Transverse colon (tissue), 4 donors: ENCODE data around the gene EYS. TPM values are rescaled to one million over a fixed set of nuclear protein-coding genes. Genes with fewer than 3 reads are reported as not detected.

Experiments
- DNase-seq: peaks from one replicate; pipeline ENCODE4 v3.0.0-alpha.2; 2019
- H3K27ac ChIP-seq, 4 donors: fragments of 200-600 bp; sonication (generic); 2 replicates each; pipeline ENCODE4 v1.5.1; 2016 to 2018; ENCODE audit warnings: inconsistent platforms in 4 of 4
- H3K27me3 ChIP-seq: fragments of 200-600 bp; sonication (generic); 2 replicates; pipeline ENCODE4 v1.5.1; 2017; ENCODE audit warnings: inconsistent platforms
- H3K36me3 ChIP-seq, 4 donors: fragments of 200-600 bp; sonication (generic); 2 replicates each; pipeline ENCODE4 v1.5.1; 2017 to 2019; ENCODE audit warnings: inconsistent platforms in 4 of 4
- H3K4me1 ChIP-seq, 4 donors: fragments of 200-600 bp; sonication (generic); 2 replicates each; pipeline ENCODE4 v1.5.1; 2017 to 2020; ENCODE audit warnings: inconsistent platforms in 4 of 4
- H3K4me3 ChIP-seq, 4 donors: fragments of 200-600 bp; sonication (generic); 1 replicate in 1 of 4; 2 replicates in 3 of 4; pipeline versions ENCODE4 v1.5.1 to v1.6.1; 2017 to 2019; ENCODE audit warnings: inconsistent platforms in 4 of 4
- H3K9me3 ChIP-seq, 2 donors: fragments of 200-600 bp; sonication (generic); 2 replicates each; pipeline ENCODE4 v1.5.1; 2017 to 2019; ENCODE audit warnings: inconsistent platforms in 2 of 2
- EP300 ChIP-seq: sonication (generic); formaldehyde crosslinking; IDR thresholded peaks from one replicate; pipeline ENCODE4 v1.6.1; 2017; ENCODE audit warnings: antibody characterized with exemption, low read depth
- POLR2A ChIP-seq: fragments of 450-650 bp; IDR thresholded peaks from one replicate; pipeline ENCODE4 v1.6.1; 2016; ENCODE audit warnings: antibody characterized with exemption, mild to moderate bottlenecking, moderate library complexity
- POLR2AphosphoS5 ChIP-seq, 3 donors: sonication (generic); formaldehyde crosslinking; IDR thresholded peaks; one replicate each; pipeline ENCODE4 v1.6.1; 2016; ENCODE audit warnings: antibody characterized with exemption in 3 of 3
- WGBS, 2 donors: methylation state at CpG; one replicate each; pipeline ENCODE4 v1.1.5; 2018; ENCODE audit warnings: low coverage in 1 of 2; 5-methylcytosine and 5-hydroxymethylcytosine counted together
- in situ Hi-C, 4 donors: fragments of 200-750 bp; cut with MboI; loops; one replicate each; pipeline versions ENCODE4 v1.15.0 to v1.15.1; 2017; ENCODE audit warnings: low sequenced_read_pairs in 3 of 4, low pct_ligation_motif_present in 1 of 4, low pct_unique_long_range_greater_than_20kb in 1 of 4
- intact Hi-C: fragments of 100-400 bp; cut with DNase I; formaldehyde crosslinking; loops from one replicate; pipeline ENCODE4 v1.15.1; 2023; ENCODE audit warnings: low total_unique reads
- total RNA-seq, 4 donors: library from RNA; depleted of rRNA; stranded (reverse); fragments of >200 nt; gene quantifications; one replicate each; pipeline ENCODE4 v1.1.0, GENCODE V29; 2016
- TF ChIP-seq, protein P1 (sequence below), 5 experiments: fragments of 200-600 bp in 3 of 5; fragments of 450-650 bp in 2 of 5; sonication (generic) in 3 of 5; IDR thresholded peaks; 1 replicate in 2 of 5; 2 replicates in 3 of 5; pipeline ENCODE4 v1.5.1; 2016 to 2017; ENCODE audit warnings: antibody characterized with exemption in 5 of 5, inconsistent platforms in 3 of 5, mild to moderate bottlenecking in 2 of 5, moderate library complexity in 1 of 5

EYS gene
- total RNA-seq, 4 donors from 2014 or later = 0.41 TPM; not detected in 3

DNA sequence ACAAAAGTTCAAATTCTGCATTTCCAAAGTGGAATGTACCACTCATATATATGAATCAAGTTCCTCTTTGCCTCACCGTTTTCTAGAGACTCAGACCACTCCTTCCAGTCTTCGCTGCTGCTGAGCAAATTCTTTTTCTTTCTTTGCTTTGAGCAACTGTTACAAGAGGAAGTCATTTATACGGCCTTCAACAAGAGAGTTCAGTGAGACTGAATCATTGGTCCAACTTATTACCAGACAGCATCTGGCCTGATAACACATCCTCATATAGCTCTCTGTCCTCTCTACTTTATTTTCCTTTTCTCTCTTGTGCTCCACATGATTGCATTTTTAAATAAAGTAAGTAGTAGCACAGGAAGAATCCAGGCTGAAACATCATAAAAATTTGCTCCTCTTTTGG is 1418.7 kb downstream of the EYS start:
- Histone ChIP-seq H3K27ac (no peak overlapping the region), H3K4me3 (no peak overlapping the region), H3K9me3 (no peaks in the 10 kb centered on the region), H3K36me3 (no peaks in the 10 kb centered on the region), H3K27me3 (no peaks in the 10 kb centered on the region), H3K4me1 (no peaks in the 10 kb centered on the region)
- TF ChIP-seq POLR2AphosphoS5 (IDR thresholded peaks at IDR 0.05) (no peak), POLR2A (no peak), EP300 (no peak)
- TF ChIP-seq, protein P1, sequence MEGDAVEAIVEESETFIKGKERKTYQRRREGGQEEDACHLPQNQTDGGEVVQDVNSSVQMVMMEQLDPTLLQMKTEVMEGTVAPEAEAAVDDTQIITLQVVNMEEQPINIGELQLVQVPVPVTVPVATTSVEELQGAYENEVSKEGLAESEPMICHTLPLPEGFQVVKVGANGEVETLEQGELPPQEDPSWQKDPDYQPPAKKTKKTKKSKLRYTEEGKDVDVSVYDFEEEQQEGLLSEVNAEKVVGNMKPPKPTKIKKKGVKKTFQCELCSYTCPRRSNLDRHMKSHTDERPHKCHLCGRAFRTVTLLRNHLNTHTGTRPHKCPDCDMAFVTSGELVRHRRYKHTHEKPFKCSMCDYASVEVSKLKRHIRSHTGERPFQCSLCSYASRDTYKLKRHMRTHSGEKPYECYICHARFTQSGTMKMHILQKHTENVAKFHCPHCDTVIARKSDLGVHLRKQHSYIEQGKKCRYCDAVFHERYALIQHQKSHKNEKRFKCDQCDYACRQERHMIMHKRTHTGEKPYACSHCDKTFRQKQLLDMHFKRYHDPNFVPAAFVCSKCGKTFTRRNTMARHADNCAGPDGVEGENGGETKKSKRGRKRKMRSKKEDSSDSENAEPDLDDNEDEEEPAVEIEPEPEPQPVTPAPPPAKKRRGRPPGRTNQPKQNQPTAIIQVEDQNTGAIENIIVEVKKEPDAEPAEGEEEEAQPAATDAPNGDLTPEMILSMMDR (IDR thresholded peaks at IDR 0.05) = no peak
- intact Hi-C loops = no loop called here
- DNase-seq = no peak
- 39 to 46% methylated on average over 3 of the region's 3 CpGs for WGBS, 2 donors
- in situ Hi-C loops = no loop called here

DNA sequence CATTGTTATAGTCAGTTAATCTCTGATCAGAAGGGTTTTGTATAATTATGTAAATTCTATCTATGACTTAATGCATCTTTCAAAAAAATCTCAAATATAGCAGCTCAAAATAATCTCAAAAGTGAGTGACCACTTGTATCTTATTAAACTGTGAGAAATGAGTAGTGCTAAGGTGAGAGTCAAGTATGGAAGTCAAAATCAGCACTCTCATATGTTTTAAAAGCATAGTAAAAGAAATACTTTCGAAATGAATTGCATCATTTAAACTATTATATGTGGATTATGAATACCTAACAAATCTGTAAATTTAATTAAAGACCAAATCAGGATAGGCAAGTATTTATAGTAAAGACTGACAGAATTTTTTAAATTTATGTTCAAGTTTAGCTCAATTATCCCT is 1425.9 kb downstream of the EYS start:
- Histone ChIP-seq H3K27me3 (no peaks in the 10 kb centered on the region), H3K27ac (no peak overlapping the region), H3K4me3 (no peak overlapping the region), H3K36me3 (no peaks in the 10 kb centered on the region), H3K9me3 (no peaks in the 10 kb centered on the region), H3K4me1 (no peaks in the 10 kb centered on the region)
- DNase-seq = no peak
- intact Hi-C loops = no loop called here
- no peak for TF ChIP-seq POLR2AphosphoS5 (IDR thresholded peaks at IDR 0.05)
- TF ChIP-seq POLR2A = no peak
- no peak for TF ChIP-seq EP300
- TF ChIP-seq, protein P1 (IDR thresholded peaks at IDR 0.05) = no peak
- 57 to 78% methylated on average over 1 of the region's 1 CpG for WGBS, 2 donors
- in situ Hi-C loops = no loop called here

DNA sequence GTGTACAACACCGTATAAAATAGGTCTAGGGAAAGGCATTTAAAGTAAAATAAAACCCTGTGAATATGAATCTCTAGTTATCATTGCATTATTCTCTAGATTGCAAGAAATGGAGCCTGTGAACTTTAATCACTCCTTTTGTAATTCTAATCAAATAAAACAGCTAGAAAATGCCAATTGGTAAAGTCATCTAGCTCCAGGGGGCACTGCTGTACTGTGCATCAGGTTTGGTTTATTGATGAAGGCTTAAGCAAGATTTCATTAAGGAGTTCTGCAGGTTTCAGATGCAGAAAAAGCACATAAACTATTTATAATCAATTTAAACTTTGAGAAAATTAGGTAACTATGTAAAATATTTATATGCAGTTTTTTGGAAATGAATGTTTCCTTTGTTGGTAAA is 1426.5 kb downstream of the EYS start:
- TF ChIP-seq POLR2AphosphoS5 (IDR thresholded peaks at IDR 0.05) = no peak
- TF ChIP-seq, protein P1 (IDR thresholded peaks at IDR 0.05) = peak in 4 of 5 experiments; percentile 27 to 38 (median 33)
- peak; percentile 19 for DNase-seq
- Histone ChIP-seq H3K27ac (no peak overlapping the region), H3K4me3 (no peak overlapping the region), H3K9me3 (no peaks in the 10 kb centered on the region), H3K36me3 (no peaks in the 10 kb centered on the region), H3K4me1 (no peaks in the 10 kb centered on the region), H3K27me3 (no peaks in the 10 kb centered on the region)
- in situ Hi-C loops (no loop called here), intact Hi-C loops (no loop called here)
- WGBS, 2 donors = 27 to 43% methylated on average over 1 of the region's 1 CpG

DNA sequence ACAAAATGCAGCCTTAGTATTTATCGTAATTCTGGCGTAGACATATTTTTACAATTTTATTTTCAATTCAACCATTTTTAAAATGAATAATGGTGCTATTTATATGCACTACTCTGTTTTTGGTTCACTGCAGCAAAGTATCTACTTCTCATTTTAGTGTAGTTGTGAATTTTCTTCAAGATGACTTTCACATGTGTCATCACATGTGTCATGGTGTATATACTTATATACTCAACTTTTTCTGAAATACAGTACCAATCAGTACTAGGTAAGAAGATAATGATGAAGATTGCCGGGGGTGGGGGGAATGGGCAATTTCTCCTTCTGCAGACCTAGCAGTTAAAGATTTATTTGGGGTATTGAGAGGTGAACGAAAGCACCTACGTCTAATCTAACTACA is 1436.9 kb downstream of the EYS start:
- H3K27ac ChIP-seq = no peak overlapping the region
- H3K4me3 ChIP-seq = no peak overlapping the region
- DNase-seq = no peak
- H3K9me3 ChIP-seq = no peaks in the 10 kb centered on the region
- TF ChIP-seq, protein P1 (IDR thresholded peaks at IDR 0.05) = no peak
- TF ChIP-seq POLR2A = no peak
- TF ChIP-seq POLR2AphosphoS5 (IDR thresholded peaks at IDR 0.05) = no peak
- TF ChIP-seq EP300 = no peak
- 84 to 95% methylated on average over 5 of the region's 5 CpGs for WGBS, 2 donors
- intact Hi-C loops = no loop called here
- no peaks in the 10 kb centered on the region for H3K4me1 ChIP-seq
- no peaks in the 10 kb centered on the region for H3K27me3 ChIP-seq
- no peaks in the 10 kb centered on the region for H3K36me3 ChIP-seq
- in situ Hi-C loops = no loop called here
